ENCODE measurements around the gene ASMTL.
A peak's percentile ranks its signal among the peaks of the same experiment; 100 is the strongest.

Gene ASMTL

GRCh38 chrX:1403228-1403627 lies 49.5 kb downstream of the ASMTL start:
- DNase-seq, result peak in 1 of 2 donors; percentile 0

- DNase-seq, result peak in 1 of 2 donors; percentile 0
Measured at GRCh38 chrX:1401611-1402430, 50.9 kb downstream of the ASMTL start.

- no peak for DNase-seq
Measured at GRCh38 chrX:1400742-1401471, 51.8 kb downstream of the ASMTL start.

- DNase-seq, result no peak
Measured at GRCh38 chrX:1400049-1400448, 52.7 kb downstream of the ASMTL start.

GRCh38 chrX:1398431-1399340 lies 54.0 kb downstream of the ASMTL start:
- peak in 1 of 2 donors; percentile 2 for DNase-seq

GRCh38 chrX:1397441-1398270 lies 55.1 kb downstream of the ASMTL start:
- DNase-seq, result no peak

GRCh38 chrX:1397001-1397400 lies 55.7 kb downstream of the ASMTL start:
- no peak for DNase-seq

GRCh38 chrX:1395646-1396216 lies 57.0 kb downstream of the ASMTL start:
- DNase-seq, result no peak

GRCh38 chrX:1394731-1395501 lies 57.8 kb downstream of the ASMTL start:
- no peak for DNase-seq

GRCh38 chrX:1393871-1394615 lies 58.7 kb downstream of the ASMTL start:
- DNase-seq, result no peak

- DNase-seq, result peak in 1 of 2 donors; percentile 66
Measured at GRCh38 chrX:1392376-1393068, 60.2 kb downstream of the ASMTL start.

GRCh38 chrX:1391707-1392375 lies 60.9 kb downstream of the ASMTL start, which contains the start of gene SLC25A6:
SLC25A6 (minus strand) TSS chrX:1392113; CDS start chrX:1392009, 104 bp downstream.
- DNase-seq, result peak; percentile 100

- DNase-seq, result no peak
Measured at GRCh38 chrX:1391370-1391706, 61.4 kb downstream of the ASMTL start.

GRCh38 chrX:1390621-1391369 lies 61.9 kb downstream of the ASMTL start:
- peak in 1 of 2 donors; percentile 26 for DNase-seq

- no peak for DNase-seq
Measured at GRCh38 chrX:1389993-1390285, 62.8 kb downstream of the ASMTL start.

GRCh38 chrX:1389181-1389992 lies 63.3 kb downstream of the ASMTL start:
- DNase-seq, result peak in 1 of 2 donors; percentile 19

GRCh38 chrX:1388651-1389050 lies 64.1 kb downstream of the ASMTL start:
- DNase-seq, result no peak

Measured in stimulated activated CD4-positive, alpha-beta T cell treated with anti-CD3 and anti-CD28 coated beads, Interleukin-2, amount 100 ng/mL, for 24 hours (primary cell).